Epithelial cell of prostate (primary cell): ENCODE data around the gene ABCC8.

Experiments
- DNase-seq: peaks from one replicate; pipeline ENCODE4 v3.0.0-alpha.2; 2011; ENCODE audit warnings: low read depth, low spot score
- H3K27ac ChIP-seq: fragments of 450-650 bp; 2 replicates; pipeline ENCODE4 v1.5.1; 2017; ENCODE audit warnings: mild to moderate bottlenecking

ABCC8 gene

GRCh38 chr11:17410606-17411379, 65.9 kb downstream of the ABCC8 start:
- DNase-seq, result no peak
- no peak overlapping the region for H3K27ac ChIP-seq

GRCh38 chr11:17408641-17409040, 68.0 kb downstream of the ABCC8 start:
- no peak for DNase-seq
- no peak overlapping the region for H3K27ac ChIP-seq

DNA sequence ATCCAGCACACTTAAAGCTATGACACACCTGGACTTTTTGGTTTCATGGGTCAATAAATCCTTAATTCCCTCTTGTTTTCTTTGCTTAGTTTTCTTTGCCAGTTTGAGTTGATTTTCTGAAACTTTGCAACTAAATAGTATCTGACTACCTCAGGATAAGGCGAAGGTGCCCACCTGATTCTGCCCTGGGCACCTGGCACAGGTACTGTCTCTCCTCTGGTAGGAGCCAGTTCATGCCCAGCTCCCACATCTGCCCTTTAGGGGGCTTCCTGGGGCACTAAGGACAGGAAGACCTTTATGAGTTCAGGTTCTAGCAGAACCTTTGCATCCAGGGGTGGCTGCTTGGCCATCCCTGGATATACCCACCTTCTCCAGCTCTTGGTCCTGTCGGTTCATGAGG, 68.6 kb downstream of the ABCC8 start:
- no peak overlapping the region for H3K27ac ChIP-seq

GRCh38 chr11:17407575-17407974, 69.1 kb downstream of the ABCC8 start:
- no peak for DNase-seq
- H3K27ac ChIP-seq, result no peak overlapping the region

More for the DNA sequence above, 68.6 kb downstream of the ABCC8 start:
- DNase-seq, result no peak

DNA sequence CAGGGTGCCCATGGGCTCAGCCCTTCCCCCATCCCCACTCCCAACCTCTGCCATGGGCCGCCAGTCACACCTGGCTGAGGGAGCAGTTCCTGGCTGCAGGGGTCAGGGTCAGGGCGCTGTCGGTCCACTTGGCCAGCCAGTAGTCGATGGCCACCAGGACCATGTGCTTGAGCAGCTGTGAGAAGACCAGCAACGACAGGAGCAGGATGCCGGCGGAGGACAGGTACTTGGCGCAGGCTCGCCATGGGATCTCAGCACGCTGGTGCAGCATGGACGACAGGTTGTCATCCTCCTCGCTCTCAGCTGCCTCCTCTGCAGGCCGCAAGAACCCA, 69.9 kb downstream of the ABCC8 start:
- no peak for DNase-seq
- H3K27ac ChIP-seq, result no peak overlapping the region

- no peak for DNase-seq
- no peak overlapping the region for H3K27ac ChIP-seq
Observed at GRCh38 chr11:17406082-17406817, 70.4 kb downstream of the ABCC8 start.

- DNase-seq, result no peak
- H3K27ac ChIP-seq, result no peak overlapping the region
Observed at GRCh38 chr11:17405232-17406005, 71.2 kb downstream of the ABCC8 start.

- no peak for DNase-seq
- no peak overlapping the region for H3K27ac ChIP-seq
Observed at GRCh38 chr11:17403980-17404759, 72.5 kb downstream of the ABCC8 start.

DNA sequence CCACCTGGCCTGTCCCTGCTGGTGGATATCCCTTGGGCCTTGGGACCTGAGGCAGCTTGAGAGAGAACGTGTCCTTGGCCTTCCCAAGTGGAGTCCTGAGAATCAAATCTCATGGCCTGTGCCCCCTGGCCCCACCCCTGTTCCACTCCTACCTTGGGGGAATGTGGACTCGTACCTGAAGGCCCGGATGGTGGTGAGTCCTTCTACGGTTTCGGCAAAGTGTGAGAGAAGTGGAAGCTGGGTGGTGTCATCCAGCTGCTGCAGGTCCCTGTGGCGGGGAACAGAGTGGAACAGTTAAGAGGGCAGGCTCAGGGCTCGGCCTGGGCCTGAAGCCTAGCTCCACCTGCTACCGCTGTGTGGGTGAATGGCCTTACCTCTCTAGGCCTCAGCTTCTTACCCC, 74.2 kb downstream of the ABCC8 start:
- no peak for DNase-seq
- no peak overlapping the region for H3K27ac ChIP-seq

DNA sequence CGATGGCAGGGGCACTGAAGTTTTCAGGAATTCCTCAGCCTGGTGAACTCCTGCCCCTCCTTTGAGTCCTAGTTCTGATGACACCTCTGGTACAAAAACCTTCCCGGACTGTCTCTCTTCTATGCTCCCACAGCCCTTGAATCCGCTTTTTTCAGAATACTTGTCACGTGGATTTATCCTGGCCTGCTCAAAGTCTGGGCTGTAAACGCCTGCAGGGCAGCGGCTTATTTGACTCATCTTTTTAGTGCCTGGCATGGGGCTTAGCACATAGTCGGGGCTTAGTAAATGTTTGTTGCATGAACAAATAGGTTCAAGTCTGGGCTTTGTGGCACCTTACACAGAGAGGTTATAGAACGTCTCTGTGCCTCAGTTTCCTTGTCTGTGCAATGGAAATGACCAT, 74.8 kb downstream of the ABCC8 start:
- DNase-seq, result no peak
- no peak overlapping the region for H3K27ac ChIP-seq

DNA sequence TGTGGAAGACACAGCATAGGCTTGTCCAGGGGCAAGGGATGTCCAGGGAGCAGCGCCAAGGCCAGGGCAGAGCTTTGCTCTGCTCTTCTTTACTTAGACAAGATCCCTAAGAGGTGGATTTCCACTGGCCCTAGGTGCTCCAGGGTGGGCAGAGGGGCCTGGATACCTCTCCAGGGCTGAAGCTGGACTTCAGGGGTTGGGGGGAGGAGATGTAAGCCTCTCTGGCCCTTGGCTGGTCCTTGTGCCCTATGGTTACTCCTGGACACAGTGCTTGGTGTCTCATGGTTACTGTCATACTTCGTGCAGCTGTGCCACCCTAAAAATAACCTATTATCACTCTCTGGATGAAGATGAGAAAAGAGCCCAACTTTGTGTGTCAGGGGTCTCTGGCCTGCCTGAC, 75.3 kb downstream of the ABCC8 start:
- no peak for DNase-seq

GRCh38 chr11:17400048-17400775, 76.4 kb downstream of the ABCC8 start:
- DNase-seq, result no peak
- H3K27ac ChIP-seq, result no peak overlapping the region

More for the DNA sequence above, 75.3 kb downstream of the ABCC8 start:
- H3K27ac ChIP-seq, result no peak overlapping the region

- DNase-seq, result no peak
Observed at GRCh38 chr11:17399236-17399635, 77.4 kb downstream of the ABCC8 start.

GRCh38 chr11:17397311-17398002, 79.2 kb downstream of the ABCC8 start:
- no peak overlapping the region for H3K27ac ChIP-seq

More at GRCh38 chr11:17399236-17399635, 77.4 kb downstream of the ABCC8 start:
- H3K27ac ChIP-seq, result no peak overlapping the region

GRCh38 chr11:17396598-17397310, 79.9 kb downstream of the ABCC8 start:
- H3K27ac ChIP-seq, result no peak overlapping the region
- no peak for DNase-seq

More at GRCh38 chr11:17397311-17398002, 79.2 kb downstream of the ABCC8 start:
- DNase-seq, result no peak

DNA sequence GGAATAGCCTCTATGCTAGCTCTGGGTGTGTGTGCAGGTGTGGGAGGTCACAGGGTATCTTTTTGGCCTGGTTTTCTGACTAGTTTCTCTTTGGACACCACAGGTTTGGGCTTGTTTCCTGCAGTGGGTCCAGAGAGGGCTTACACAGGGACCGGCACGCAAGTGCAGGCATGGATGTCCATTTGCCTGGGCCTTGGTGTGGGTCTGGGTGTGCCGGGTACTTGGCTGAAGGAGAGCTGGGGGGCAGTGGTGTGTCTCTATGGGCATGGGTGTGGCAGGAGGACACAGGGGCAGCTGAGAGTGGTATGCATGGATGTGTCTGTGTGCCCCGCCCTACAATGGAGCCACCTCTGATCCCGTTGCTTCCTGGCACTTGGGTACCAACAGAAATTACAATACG, 80.7 kb downstream of the ABCC8 start:
- no peak for DNase-seq
- no peak overlapping the region for H3K27ac ChIP-seq

DNA sequence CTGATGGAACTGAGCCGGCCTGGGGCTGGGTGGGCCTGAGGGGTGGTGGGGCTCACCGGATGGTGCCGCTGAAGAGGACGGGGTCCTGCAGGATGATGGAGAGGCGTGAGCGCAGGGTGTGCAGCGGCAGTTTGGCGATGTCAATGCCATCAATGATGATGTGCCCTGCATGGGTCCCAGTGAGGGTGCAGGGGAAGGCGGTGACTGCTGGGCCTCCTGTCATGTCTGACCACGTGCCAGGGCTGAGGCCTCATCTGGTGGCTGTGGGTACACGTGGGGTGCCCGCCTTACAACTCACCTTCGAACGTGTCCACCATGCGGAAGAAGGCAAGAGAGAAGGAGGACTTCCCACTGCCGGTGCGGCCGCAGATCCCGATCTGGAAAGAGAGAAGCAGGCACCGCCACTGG, 81.1 kb downstream of the ABCC8 start:
- no peak overlapping the region for H3K27ac ChIP-seq
- DNase-seq, result no peak

DNA sequence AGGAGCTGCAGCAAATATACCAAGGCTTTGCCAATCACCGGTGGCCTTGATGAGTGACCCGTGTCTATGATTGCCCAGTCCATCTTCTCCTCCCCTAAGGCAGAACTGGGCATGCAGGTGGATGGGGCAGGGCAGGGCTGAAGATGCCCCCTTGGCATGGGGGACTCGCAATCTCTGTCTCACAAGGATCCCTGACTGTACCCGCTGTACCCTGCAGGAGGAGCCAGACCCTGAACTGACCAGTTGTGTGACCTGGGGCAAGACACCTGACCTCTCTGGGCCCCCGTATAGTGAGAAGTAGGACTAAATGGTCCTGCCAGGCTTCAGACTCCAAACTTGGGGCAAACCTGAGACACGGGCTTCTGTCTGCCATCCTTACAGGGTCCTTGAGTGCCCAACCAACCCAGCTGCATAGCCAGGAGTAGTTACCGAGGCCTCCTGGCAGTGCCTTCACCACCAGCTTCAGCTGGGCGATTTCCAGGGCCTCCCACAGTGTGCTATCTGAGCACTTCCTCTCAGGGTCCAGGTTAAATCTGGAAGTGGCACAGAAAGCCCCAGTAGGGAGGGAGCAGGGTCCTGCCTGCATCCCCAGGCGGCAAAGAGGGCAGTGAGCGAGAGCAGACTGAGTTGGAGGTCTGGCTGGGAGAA, 81.8 kb downstream of the ABCC8 start:
- H3K27ac ChIP-seq, result no peak overlapping the region
- no peak for DNase-seq
